Muscle of leg (tissue), 11 donors: ENCODE results near the gene CYLD. TPM values are rescaled to one million over a fixed set of nuclear protein-coding genes. Genes with fewer than 3 reads are reported as not detected.

Experiments
- DNase-seq: peaks from one replicate; pipeline ENCODE4 v3.0.0; 2013
- H3K27ac ChIP-seq: one replicate; pipeline ENCODE4 v1.5.1; 2013; ENCODE audit warnings: mild to moderate bottlenecking, low read length, control low read depth
- H3K27me3 ChIP-seq: one replicate; pipeline ENCODE4 v1.6.1; 2013; ENCODE audit warnings: low read length; ENCODE audit not compliant: control insufficient read depth, insufficient read depth
- H3K36me3 ChIP-seq: one replicate; pipeline ENCODE4 v1.6.1; 2013; ENCODE audit warnings: low read length; ENCODE audit not compliant: control insufficient read depth, insufficient read depth
- H3K4me1 ChIP-seq: one replicate; pipeline ENCODE4 v1.6.1; 2013; ENCODE audit warnings: low read length; ENCODE audit not compliant: control insufficient read depth, insufficient read depth
- H3K4me3 ChIP-seq: one replicate; pipeline ENCODE4 v1.5.1; 2013; ENCODE audit warnings: low read length, control low read depth
- H3K9me3 ChIP-seq: replicated peaks from 2 replicates; pipeline ENCODE4 v1.6.1; 2013; ENCODE audit warnings: low read depth, low read length; ENCODE audit not compliant: control insufficient read depth
- WGBS: methylation state at CpG from one replicate; pipeline ENCODE4 v1.1.5; 2013; ENCODE audit warnings: missing lambda C conversion rate; ENCODE audit not compliant: insufficient coverage; 5-methylcytosine and 5-hydroxymethylcytosine counted together
- polyA plus RNA-seq, 8 donors: library from polyadenylated mRNA; unstranded; fragments of 120-200 nt; gene quantifications; one replicate each; pipeline versions ENCODE4 v1.2.1 to v1.2.3, GENCODE V29; 2013; ENCODE audit warnings: inconsistent platforms in 1 of 8, low replicate concordance in 1 of 8; ENCODE audit not compliant: insufficient read length in 8 of 8, insufficient read depth in 1 of 8
- total RNA-seq: library from RNA; stranded (reverse); fragments of 120-200 nt; gene quantifications from one replicate; pipeline ENCODE4 v1.2.4, GENCODE V29; 2013

CYLD gene
- total and polyA plus RNA-seq, 9 donors: 18.1 to 29.1 (median 26.1) TPM

GRCh38 chr16:50721549-50722404 lies 20.1 kb upstream of the CYLD start:
- no peak overlapping the region for H3K4me3 ChIP-seq
- H3K9me3 ChIP-seq: no peaks in the 10 kb centered on the region
- DNase-seq: no peak

GRCh38 chr16:50722405-50722737 lies 19.5 kb upstream of the CYLD start:
- WGBS: 83% methylated on average over 1 of the region's 1 CpG
- Histone ChIP-seq H3K27ac (no peak overlapping the region), H3K36me3 (peaks cover 4% of the 10 kb centered on the region)

More at GRCh38 chr16:50721549-50722404, 20.1 kb upstream of the CYLD start:
- WGBS: 87% methylated on average over 5 of the region's 6 CpGs
- Histone ChIP-seq H3K27ac (no peak overlapping the region), H3K4me1 (peaks cover 6% of the 10 kb centered on the region), H3K27me3 (no peaks in the 10 kb centered on the region), H3K36me3 (peaks cover 4% of the 10 kb centered on the region)

GRCh38 chr16:50722960-50723359 lies 18.9 kb upstream of the CYLD start:
- H3K27ac ChIP-seq: no peak overlapping the region
- H3K27me3 ChIP-seq: no peaks in the 10 kb centered on the region
- no peaks in the 10 kb centered on the region for H3K9me3 ChIP-seq
- peaks cover 6% of the 10 kb centered on the region for H3K4me1 ChIP-seq
- peaks cover 4% of the 10 kb centered on the region for H3K36me3 ChIP-seq
- no peak for DNase-seq
- no peak overlapping the region for H3K4me3 ChIP-seq
- WGBS: no CpG with 5 or more reads among the region's 2 CpGs

More at GRCh38 chr16:50722405-50722737, 19.5 kb upstream of the CYLD start:
- H3K4me3 ChIP-seq: no peak overlapping the region
- H3K27me3 ChIP-seq: no peaks in the 10 kb centered on the region
- no peak for DNase-seq
- no peaks in the 10 kb centered on the region for H3K9me3 ChIP-seq
- peaks cover 6% of the 10 kb centered on the region for H3K4me1 ChIP-seq

- no peak for DNase-seq
- H3K27ac ChIP-seq: no peak overlapping the region
Observed at GRCh38 chr16:50724306-50724705, 17.6 kb upstream of the CYLD start.

GRCh38 chr16:50731130-50731988 lies 10.5 kb upstream of the CYLD start:
- H3K27ac ChIP-seq: peak overlapping the region; percentile 42
- no peak overlapping the region for H3K4me3 ChIP-seq
- H3K36me3 ChIP-seq: no peaks in the 10 kb centered on the region
- 60% methylated on average over 1 of the region's 6 CpGs for WGBS
- H3K9me3 ChIP-seq: no peaks in the 10 kb centered on the region
- peaks cover 17% of the 10 kb centered on the region for H3K4me1 ChIP-seq
- no peak for DNase-seq
- H3K27me3 ChIP-seq: no peaks in the 10 kb centered on the region

More at GRCh38 chr16:50724306-50724705, 17.6 kb upstream of the CYLD start:
- H3K9me3 ChIP-seq: no peaks in the 10 kb centered on the region
- no peak overlapping the region for H3K4me3 ChIP-seq
- H3K27me3 ChIP-seq: no peaks in the 10 kb centered on the region
- H3K36me3 ChIP-seq: peaks cover 4% of the 10 kb centered on the region
- H3K4me1 ChIP-seq: peaks cover 6% of the 10 kb centered on the region

GRCh38 chr16:50731989-50732832 lies 9.7 kb upstream of the CYLD start:
- H3K36me3 ChIP-seq: no peaks in the 10 kb centered on the region
- peak overlapping the region; percentile 42 for H3K27ac ChIP-seq
- no peaks in the 10 kb centered on the region for H3K9me3 ChIP-seq
- H3K4me3 ChIP-seq: no peak overlapping the region
- no peaks in the 10 kb centered on the region for H3K27me3 ChIP-seq
- DNase-seq: peak; percentile 66
- whole genome bisulfite sequencing: 31% methylated on average over 8 of the region's 10 CpGs
- H3K4me1 ChIP-seq: peaks cover 19% of the 10 kb centered on the region

GRCh38 chr16:50733468-50733867 lies 8.4 kb upstream of the CYLD start:
- H3K4me1 ChIP-seq: peaks cover 19% of the 10 kb centered on the region
- no peaks in the 10 kb centered on the region for H3K27me3 ChIP-seq
- no peaks in the 10 kb centered on the region for H3K36me3 ChIP-seq
- no peak overlapping the region for H3K27ac ChIP-seq
- H3K4me3 ChIP-seq: no peak overlapping the region
- DNase-seq: no peak
- H3K9me3 ChIP-seq: no peaks in the 10 kb centered on the region
- 76% methylated on average over 7 of the region's 7 CpGs for WGBS

GRCh38 chr16:50735629-50736122 lies 6.2 kb upstream of the CYLD start:
- no peak for DNase-seq
- H3K4me1 ChIP-seq: peaks cover 19% of the 10 kb centered on the region
- H3K27me3 ChIP-seq: no peaks in the 10 kb centered on the region
- no peak overlapping the region for H3K27ac ChIP-seq
- no peaks in the 10 kb centered on the region for H3K36me3 ChIP-seq
- no peak overlapping the region for H3K4me3 ChIP-seq
- WGBS: 81% methylated on average over 7 of the region's 7 CpGs
- no peaks in the 10 kb centered on the region for H3K9me3 ChIP-seq

- WGBS: 65% methylated on average over 8 of the region's 9 CpGs
Observed at GRCh38 chr16:50736448-50736847, 5.4 kb upstream of the CYLD start.

More at GRCh38 chr16:50736448-50736847, 5.4 kb upstream of the CYLD start:
- Histone ChIP-seq H3K36me3 (no peaks in the 10 kb centered on the region), H3K9me3 (no peaks in the 10 kb centered on the region), H3K27me3 (no peaks in the 10 kb centered on the region), H3K27ac (no peak overlapping the region), H3K4me3 (no peak overlapping the region), H3K4me1 (peaks cover 22% of the 10 kb centered on the region)
- no peak for DNase-seq
